Gastrocnemius medialis (tissue), 4 donors: ENCODE results near the gene APOLD1.

Source experiments
- CTCF ChIP-seq, 5 experiments: fragments of 450-650 bp in 3 of 5; fragments of 200-600 bp in 2 of 5; sonication (generic) in 2 of 5; IDR thresholded peaks in 4 of 5; conservative IDR thresholded peaks in 1 of 5; 1 replicate in 4 of 5; 2 replicates in 1 of 5; pipeline ENCODE4 v1.5.1; 2016 to 2019; ENCODE audit warnings: antibody characterized with exemption in 5 of 5, mild to moderate bottlenecking in 3 of 5, moderate library complexity in 3 of 5
- POLR2A ChIP-seq, 2 donors: fragments of 450-650 bp; IDR thresholded peaks; one replicate each; pipeline ENCODE4 v1.6.1; 2017; ENCODE audit warnings: antibody characterized with exemption in 2 of 2, mild to moderate bottlenecking in 2 of 2, moderate library complexity in 2 of 2

GRCh38 chr12:12837813-12838153 is 52.3 kb downstream of the APOLD1 start:
- TF ChIP-seq CTCF (IDR thresholded peaks at IDR 0.05 in 4 of 5, conservative IDR thresholded peaks at IDR 0.05 in 1 of 5): no peak
- TF ChIP-seq POLR2A (IDR thresholded peaks at IDR 0.05): no peak
